Gastrocnemius medialis (tissue), 4 donors: Measurements from ENCODE around the gene MACROD2.

ENCODE experiments used
- CTCF ChIP-seq, 5 experiments: fragments of 450-650 bp in 3 of 5; fragments of 200-600 bp in 2 of 5; sonication (generic) in 2 of 5; IDR thresholded peaks in 4 of 5; conservative IDR thresholded peaks in 1 of 5; 1 replicate in 4 of 5; 2 replicates in 1 of 5; pipeline ENCODE4 v1.5.1; 2016 to 2019; ENCODE audit warnings: antibody characterized with exemption in 5 of 5, mild to moderate bottlenecking in 3 of 5, moderate library complexity in 3 of 5
- POLR2A ChIP-seq, 2 donors: fragments of 450-650 bp; IDR thresholded peaks; one replicate each; pipeline ENCODE4 v1.6.1; 2017; ENCODE audit warnings: antibody characterized with exemption in 2 of 2, mild to moderate bottlenecking in 2 of 2, moderate library complexity in 2 of 2

GRCh38 chr20:14780508-14780907, 785.2 kb downstream of the MACROD2 start:
- no peak for TF ChIP-seq POLR2A (IDR thresholded peaks at IDR 0.05)
- TF ChIP-seq CTCF (IDR thresholded peaks at IDR 0.05 in 4 of 5, conservative IDR thresholded peaks at IDR 0.05 in 1 of 5): no peak
